Measurements from ENCODE around the gene RIPK4.
A peak's percentile ranks its signal among the peaks of the same experiment; 100 is the strongest.
"Not testable (repeated sequence)": the region's sequence is repeated elsewhere in the genome, so short reads cannot be mapped to it uniquely, and the experiment has no call there.

The RIPK4 gene

DNA sequence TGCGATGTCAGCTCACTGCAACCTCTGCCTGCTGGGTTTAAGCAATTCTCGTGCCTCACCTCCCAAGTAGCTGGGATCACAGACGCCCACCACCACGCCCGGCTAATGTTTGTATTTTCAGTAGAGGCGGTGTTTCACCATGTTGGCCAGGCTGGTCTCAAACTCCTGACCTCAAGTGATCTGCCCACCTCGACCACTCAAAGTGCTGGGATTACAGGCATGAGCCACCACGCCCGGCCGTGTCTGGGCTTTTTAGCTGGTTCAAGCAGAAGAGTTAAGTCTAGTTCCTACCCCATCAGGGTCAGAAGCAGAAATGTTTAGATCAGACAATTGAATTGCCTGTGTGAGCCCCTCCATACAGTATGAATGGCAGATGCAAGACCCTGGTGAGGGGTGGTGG, 27.7 kb upstream of the RIPK4 start:
- DNase-seq: no peak

DNA sequence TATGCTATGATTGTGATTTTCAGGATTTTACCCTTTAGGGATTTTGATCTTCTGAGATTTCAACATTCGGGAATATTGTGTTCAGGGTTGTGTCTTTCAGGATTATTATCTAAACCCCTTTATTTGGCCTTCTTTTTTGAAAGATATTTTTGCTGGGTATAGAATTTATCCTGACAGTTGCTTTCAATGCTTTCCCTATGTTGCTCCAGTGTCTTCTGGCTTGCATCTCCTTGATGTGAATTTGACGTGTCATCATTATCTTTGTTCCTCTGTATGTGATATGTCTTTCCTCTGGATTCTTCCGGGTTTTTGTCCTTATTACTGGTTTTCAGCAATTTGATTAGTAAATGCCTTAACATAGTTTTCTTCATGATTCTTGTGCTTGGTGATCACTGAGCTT, 25.9 kb upstream of the RIPK4 start:
- DNase-seq: no peak

DNA sequence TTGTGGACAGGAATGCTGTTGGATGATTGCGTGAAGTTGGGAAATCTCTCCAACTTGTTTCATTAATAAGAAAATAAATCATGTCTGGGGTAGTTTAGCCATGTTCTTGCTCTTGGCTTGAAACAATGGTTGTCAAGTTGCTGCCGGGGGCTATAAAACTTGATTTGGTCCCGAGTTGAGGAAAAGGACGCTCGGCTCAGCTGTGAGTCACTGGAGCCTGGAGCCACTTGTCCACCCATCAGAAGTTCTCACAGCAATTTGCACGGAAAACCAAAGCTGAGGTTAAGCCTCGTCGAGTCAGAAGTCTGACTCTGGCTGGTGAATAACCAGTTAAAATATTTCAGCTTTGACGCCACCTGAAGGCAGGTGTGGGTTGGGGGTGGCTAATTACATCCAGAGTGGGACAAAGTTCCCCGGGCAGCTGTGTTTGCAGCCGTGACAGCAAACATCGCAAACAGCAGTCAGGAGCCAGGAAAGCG, 19.7 kb upstream of the RIPK4 start:
- DNase-seq: no peak

DNA sequence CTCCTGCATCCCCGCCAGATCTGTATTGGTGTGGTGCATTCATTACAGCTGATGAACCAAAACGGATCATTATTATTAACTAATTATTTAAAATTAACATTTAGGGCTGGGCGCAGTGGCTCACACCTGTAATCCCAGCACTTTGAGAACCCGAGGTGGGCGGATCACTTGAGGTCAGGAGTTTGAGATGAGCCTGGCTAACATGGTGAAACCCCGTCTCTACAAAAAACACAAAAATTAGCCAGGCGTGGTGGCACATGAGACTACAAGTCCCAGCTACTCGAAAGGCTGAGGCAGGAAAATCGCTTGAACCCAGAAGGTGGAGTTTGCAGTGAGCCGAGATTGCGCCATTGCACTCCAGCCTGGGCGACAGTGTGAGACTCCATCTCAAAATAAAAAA, 18.4 kb upstream of the RIPK4 start:
- DNase-seq: not testable (repeated sequence)

DNA sequence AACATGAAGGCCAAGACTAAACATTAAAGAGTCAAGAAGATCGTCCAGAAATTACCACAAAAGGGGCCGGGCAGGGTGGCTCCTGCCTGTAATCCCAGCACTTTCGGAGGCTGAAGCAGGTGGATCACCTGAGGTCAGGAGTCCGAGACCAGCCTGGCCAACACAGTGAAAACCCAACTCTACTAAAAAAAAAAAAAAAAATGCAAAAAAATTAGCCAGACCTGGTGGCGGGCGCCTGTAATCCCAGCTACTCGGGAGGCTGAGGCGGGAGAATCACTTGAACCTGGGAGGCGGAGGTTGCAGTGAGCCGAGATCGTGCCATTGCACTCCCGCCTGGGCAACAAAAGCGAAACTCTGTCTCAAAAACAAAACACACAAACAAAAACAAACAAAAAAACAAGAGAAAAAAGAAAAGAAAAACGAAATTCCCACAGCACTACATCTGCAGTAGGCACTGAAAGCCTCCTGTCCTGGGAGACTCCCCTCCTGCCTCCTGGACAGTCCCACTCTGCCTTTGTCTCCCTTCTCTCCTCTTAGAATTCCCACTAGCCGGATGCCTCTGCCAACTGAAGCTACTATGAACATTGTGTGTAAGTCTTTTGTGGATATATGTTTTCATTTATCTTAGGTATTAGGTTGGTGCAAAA, 17.7 kb upstream of the RIPK4 start:
- DNase-seq: no peak

DNA sequence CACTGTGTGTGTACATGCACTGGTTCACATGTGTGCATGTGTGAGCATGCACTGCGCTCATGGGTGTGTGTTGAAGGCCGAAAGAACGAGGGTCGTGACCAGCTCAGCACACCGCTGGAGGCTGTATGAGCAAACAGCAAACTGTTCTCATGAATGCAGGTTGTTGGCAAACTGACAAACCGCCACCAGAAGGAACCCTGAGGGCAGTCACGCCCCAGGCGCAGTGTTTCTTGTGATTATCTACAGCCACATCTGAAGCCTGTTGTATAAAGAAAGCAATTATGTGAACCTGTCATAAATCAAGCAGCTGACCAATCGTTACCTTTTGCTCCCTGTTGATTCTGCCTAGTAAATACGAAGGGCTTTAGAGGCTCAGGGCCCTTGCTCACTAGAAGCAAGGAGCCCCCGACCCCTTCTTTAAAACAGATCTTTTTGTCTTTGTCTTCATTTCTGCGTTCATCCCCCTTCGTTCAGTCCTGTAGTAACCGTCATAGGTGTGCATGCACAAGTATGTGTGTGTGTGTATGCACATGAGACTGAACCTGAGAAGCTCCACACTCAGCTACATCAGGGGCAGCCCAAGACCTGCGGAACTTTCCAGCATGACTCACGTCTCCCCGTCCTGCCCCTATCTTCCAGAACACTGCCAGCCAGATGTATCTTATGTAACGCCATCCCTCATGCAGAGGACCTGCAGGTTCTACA, 16.8 kb upstream of the RIPK4 start:
- DNase-seq: no peak

DNA sequence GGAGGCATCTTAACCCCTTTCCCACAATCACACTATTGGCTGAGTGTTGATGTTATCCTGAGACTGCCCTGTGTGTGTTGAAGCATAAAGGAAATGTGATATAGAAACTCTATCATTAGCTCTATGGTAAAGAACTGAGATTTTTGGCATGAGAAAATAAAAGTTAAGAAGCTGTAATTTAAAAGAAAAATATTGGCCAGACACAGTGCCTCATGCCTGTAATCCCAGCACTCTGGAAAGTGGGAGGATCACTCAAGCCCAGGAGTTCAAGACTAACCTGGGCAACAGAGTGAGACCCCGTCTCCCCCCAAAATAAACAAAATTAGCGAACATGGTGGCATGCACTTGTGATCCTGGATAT, 14.2 kb upstream of the RIPK4 start:
- no peak for DNase-seq

DNA sequence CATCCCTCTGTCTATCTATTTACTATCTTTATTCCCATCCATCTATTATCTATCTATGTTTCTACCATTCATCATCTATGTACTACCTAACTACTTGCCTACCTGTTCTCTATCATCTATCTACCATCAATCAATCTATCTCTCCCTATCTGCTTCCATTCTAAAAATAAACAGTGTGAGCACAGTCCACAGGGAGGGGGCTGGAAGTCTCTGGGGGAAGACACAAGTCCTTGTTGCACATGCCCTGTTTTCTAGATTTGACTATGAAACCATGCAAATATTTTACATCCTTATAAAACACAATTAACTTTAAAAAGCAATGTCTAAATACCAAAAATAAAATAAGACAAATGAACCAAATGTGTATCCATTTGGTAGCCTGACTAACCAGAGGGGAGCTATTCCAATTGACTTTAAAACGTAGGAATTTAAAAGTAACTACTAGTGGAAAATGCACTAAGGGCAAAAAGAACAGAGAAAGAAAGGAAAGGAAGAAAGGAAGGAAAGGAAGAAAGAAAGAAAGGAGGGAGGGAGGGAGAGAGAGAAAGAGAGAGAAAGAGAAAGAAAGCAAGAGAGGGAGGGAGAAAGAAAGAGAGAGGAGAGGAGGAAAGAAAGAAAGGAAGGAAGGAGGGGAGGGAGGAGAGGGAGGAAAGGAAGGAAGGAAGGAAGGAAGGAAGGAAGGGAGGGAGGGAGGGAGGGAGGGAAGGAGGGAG, 13.6 kb upstream of the RIPK4 start:
- no peak for DNase-seq

DNA sequence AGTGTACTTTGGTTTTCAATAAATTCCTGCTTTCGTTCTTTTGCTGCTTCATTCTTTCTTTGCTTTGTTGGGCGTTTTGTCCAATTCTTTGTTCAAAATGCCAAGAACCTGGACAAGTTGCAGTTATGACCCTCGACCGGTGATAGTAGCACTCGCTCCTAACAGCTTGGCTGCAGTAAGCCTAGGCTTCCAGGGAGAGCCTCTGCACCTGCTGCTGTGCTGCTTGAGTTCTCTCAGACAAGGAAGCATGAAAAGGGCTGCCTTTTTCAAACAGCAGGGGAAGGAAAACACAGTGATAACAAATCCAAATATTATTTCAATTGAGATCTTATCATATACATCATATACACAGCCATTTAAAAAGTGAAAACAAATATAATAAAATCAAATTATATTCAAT, 12.8 kb upstream of the RIPK4 start:
- peak in 1 of 2 experiments; percentile 49 for DNase-seq

DNA sequence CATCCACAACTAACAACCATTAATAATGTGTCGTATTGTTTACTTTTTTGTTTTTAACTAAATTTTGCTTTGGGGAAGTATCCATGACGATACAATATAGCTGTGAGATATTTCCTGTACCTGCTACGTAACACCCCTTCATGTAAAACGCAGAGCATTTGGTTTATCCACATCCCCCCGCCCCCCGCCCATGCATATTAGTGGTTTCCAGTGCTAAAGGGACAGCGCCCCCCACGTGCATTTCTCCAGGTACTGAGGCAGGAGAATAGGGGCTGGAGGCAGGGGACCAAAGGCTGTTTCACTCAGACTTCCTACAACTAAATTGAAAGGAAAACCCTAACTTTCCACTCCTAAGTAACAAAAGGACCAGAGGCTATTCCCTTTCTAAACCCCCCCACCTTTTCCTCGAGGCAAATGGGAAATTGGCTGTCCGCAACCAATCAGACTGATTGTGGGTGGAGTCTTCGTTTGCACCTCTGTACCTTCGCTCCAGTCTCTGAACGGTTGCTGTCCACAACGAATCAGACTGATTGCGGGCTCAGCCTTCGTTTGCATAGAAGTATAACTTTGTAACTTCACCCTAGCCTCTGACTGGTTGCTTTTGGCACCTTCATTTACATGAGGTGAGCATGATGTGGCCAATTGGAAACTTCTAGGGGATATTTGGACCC, 12.2 kb upstream of the RIPK4 start:
- DNase-seq: peak in 1 of 2 experiments; percentile 55

DNA sequence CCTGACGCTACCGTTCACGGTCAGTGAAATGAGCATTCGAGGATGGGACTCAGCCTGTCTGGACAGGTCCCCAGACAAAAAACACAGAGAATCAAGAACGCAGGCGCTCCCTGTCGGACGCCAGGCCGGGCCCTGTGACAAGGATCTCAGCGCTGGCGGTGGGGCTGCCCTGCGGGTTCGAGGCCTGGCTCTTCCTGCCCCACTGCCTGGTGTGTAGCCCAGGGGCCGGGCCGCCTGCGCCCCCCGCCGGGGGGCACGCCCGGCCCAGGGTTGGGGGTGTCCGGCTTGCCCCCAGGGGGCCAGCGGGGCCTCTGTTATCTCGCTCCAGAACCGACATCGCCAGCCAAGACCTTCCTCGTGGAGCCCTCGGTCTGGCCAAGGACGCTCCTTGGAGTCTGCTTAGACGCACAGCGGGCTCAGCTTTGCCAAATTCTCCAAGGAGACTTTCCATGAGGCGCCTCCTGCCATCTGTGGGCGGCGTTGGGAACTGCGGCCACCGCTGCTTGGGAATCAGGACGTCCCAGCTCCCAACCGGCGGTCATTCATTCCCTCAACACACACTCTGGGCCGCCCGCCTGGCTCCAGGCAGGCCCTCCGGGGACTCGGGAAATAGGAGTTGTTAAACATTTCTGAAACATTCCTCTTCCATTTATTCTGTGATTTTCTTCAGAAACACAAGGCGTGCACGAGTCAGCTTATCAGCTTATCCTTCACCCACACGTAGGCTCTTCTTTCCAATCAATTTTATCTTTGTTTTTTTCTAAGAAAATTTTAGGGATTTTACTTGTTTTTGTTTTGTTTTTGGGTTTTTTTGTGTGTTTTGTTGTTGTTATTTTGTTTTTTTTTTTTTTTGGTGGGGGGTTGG, 11.3 kb upstream of the RIPK4 start:
- DNase-seq: peak; percentile 67 to 84

DNA sequence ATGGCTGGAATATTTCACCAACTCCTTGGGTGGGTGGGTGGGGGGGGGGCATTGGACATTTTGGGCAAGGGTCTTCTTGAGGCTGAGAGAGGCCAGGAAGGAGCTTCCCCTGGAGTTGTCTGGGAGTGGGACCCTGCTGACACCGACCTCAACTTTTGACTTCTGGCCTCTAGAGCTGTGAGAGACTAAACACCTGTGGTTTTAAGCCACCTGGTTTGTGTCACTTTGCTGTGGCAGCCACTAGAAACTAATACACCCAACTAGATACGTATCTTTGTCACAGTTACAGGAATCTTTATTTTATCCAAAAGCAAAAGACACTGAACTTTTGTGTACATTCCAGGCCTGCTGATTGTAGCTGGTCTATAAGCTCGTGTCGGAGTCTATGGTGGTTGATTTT, 9.9 kb upstream of the RIPK4 start:
- DNase-seq: no peak

DNA sequence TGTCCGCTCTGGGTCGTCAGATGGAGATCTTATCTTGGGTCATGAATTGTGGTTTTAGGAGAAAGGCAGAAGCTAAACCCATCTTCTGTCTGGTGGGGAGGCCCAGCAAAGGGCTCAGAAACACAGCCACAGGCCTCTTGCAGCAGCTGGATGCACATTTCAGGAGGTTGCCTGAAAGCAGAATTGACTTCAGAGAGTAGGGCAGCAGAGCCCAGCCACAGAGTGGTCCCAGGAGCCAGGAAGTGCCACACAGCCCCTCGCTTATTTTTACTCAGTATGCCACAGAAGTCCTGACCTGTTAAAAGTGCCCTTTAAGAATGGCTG, 8.3 kb upstream of the RIPK4 start:
- no peak for DNase-seq

DNA sequence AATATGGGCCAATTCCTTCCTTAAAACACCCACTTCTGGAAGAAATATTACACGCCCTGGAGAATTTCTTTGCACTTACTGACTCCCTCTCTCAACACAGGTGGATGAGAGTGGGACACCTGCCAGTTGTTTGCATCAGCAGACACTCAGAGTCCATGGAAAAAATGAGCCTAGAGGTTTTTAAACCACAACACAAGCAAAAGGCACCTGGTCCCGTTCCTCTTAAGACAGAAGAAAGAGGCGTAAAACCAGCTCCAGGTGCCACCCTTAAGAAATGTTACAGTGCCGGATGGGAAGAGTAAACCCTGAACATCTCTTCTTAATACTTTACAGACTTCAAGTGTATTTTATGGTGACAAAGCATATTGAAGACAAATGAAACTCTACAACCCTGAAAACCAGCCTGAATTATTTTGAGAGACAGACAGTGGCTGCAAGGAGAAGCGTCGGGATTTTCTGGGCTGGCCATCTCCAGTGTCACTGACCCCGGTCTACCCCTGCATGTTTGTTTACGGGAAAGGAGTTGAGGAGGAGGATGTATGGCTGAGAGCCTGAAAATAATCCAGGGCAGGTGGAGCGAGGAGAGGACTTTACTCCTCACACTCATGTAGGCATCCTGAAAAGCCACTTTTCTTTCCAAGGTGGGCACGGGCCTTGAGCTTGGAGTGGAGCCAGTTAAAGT, 7.8 kb upstream of the RIPK4 start:
- DNase-seq: no peak

DNA sequence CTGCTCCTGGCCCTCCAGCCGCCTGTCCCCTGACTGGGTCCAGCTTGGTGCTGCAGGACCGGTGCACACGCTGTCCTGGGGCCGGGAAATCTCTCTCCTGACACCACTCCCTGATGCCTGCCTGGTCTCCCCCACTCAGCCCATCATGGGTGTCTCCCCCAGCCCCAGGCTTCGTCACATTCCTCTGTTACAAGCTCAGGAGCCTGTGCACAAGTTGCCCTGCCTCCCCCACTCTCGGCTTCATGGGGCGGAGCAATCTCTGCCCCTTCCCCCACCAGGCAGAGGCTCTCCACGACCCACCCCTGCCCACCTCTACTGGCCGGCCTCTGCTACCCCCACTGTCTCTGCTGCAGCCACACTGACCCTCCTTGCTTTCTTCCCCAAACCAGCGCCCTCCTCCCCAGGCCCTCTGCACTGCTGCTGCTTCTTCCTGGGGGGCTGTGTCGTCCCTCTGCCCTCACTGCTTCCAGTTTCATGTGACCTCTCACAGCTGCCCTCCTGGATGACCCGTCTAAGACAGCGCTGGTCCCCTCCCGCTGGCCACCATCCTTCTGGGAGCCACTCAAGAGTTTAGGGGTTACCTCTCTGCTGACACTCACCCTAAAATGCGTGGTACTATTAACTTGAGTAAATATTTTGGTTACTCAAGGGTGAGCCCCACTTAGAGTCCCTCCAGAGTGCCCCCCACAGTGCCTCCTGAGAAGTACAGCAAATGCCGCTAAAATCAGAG, 5.7 kb upstream of the RIPK4 start:
- no peak for DNase-seq

DNA sequence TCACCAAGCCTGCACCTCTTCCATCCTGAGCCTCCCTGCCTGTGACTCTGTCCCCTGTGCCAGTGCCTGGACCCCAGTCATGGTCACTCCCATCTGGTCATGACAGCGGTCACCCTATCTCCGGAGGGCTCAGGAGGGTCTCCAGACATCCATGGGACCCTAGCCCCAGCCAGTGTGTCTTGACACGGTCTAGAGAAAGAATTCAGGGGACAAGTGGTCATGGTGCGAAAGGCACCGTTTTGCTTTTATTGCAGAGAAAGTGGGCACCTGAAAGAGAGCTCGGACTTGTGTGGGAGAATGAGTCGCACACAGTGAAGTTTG, 4.7 kb upstream of the RIPK4 start:
- DNase-seq: no peak

DNA sequence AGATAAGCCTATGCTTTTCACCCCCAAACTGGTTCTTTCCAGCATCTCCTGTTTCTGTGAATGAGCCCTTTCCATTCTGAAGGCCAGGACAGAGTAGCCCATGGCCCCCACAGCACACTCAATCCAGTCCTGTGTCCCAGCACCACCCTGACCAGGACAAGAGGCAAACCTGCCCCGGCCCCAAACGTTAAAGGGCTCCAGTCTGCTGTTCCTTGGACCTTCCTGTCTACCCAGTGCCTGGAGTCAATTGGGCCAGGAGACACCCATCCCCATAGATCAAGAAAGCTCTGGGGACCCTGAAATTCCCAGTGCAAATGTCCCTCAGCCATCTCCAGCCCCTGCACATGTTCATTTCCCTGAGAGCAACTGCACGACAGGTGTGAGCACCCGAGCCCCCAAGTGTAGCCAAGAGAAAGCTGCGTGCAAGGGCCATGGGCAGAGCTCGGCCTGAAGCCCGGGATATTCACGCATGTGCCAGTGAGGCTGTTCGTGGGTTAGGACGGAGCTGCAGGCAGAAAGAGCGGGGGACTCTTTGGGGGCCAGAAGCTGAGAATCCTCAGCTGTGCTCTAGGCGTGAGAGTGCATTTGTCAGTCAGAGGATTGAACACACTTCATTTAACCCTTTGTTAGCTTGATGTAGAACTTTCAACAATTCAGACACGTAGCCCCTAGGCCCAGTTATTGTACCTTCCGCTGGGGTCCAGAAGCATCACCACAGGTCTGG, 4.2 kb upstream of the RIPK4 start:
- DNase-seq: no peak

DNA sequence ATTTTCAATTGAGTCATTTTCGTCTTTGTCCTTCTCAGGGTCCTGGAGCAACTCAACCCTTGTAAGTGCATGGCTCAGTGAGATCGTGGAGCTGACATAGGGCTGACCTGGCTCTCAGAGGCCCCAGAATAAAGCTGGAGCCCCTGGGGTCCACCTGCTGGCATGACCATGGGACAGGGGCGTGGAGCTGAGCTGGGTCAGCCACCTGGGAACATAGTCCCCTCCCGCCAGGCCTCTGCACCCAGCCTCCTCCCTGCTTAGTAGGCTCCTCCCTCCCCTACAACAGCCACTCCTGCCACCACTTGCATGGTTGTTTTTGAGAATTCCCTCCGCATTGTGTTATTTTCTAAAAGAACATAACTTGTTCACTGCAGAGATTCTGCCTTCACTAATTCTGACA, 3.1 kb upstream of the RIPK4 start:
- DNase-seq: no peak

DNA sequence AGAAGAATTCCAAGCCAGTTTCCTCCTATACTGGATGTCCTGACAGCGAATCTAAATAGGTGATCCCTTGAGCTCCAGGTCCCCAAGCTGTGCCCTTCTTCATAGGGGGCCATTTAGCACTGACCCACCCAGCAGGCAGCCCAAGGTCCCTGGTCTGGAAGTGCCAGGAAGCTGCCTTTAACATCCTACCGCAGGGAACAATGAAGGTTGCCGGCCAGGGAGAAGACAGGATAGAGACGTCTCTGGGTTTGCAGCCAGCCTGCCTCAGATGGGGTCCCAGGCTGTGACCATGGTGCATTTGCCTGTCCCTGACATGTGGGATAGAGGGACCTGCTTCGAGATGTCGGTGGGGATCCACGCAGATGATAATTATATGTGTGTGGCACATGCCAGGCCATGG, 2.7 kb upstream of the RIPK4 start:
- DNase-seq: no peak

DNA sequence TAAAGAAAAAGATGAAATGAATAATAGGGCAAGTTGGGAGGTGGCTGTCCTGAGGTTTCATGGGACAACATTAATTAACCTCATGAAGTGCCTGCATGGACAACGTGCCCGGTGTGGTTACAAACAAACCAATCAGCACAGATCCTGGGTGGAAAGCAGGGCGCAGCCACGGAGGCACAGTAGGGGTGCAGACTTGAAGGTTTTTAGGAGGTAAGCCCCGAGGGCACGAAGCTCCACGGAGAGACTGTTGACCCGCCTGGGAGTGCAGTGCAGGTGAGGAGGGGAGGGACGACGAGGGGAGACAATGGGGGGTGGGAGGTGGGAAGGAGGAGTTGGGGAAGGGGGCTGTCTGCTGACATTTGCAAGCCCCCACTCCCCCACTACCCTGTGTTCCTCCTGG, 2.3 kb upstream of the RIPK4 start:
- no peak for DNase-seq

DNA sequence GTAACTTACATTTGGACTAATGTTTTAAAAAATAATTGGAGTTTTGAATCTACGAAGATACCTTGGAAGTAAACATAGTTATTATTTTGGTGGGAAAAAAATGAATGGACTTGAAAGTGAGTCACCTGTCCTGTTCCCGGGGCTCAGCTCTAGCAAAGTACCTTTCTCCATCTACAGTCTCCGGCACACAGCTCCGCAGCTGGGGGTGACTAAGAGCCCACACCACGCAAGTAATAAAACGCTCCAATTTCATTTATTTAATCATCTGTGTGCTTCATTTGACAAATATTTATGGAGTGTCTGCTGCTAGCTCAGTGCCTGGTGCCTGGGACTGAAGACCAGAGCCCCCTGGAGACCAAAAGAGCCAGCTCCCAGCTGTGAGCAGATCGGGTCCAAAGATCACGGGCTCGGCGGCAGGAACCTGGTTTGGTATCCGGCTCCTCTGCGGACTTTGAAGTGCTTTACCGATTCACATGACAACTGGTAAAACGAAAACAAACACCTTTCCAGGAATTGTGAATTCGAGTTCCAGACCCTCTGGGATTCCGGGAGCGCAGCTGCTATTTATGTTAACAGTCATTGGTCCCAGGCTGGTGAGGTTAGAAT, 1.7 kb upstream of the RIPK4 start:
- DNase-seq: peak; percentile 38 to 62

Measured in NCI-H524 (cell line).